HL-60/S4 treated with phorbol 12-myristate 13-acetate at 8.2 ng/mL for 4 days and 3 days (cell line): Measurements from ENCODE around the gene AHDC1.

Experiments
- in situ Hi-C: fragments of 300-500 bp; cut with MboI; formaldehyde crosslinking; loops from 2 replicates; pipeline ENCODE4 v1.15.0; 2022; ENCODE audit warnings: low sequenced_read_pairs

AHDC1 gene

DNA sequence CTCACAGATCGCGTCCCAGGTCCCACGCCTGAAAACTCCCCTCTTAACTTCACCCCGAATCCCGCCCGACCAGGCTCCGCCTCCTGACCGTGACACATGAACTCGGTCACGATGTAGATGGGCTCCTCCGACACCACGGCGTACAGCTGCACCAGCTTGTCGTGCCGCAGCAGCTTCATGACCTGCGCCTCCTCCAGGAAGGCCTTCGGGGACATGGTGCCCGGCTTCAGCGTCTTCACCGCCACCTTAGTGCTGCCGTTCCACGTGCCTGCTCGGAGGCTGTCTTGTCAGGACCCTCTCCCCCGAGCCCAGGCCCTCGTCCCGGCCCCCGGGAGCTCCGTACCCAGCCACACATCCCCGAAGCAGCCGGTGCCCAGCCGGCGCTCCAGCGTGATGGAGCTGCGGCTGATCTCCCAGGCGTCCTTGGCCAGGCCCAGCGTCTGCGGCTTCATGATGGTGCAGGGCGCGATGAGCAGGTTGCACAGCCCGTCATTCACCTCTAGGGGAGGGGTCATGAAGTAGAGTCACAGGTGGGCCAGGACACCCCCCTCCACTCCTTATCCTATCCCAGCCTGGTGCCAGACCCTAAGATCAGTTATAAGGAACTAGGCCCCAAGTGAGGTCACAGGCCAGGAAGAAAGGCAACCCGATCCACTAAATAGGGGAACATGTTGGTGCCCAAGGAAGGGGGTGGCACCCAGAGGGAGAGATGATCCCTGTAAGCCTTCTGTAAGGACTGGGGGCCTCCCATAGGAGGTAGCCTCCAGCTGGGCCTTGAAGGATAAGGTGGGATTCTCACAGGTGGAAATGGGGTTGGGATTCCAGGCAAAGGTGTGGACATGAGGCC is 11.6 kb upstream of the AHDC1 start:
- in situ Hi-C loops, result no loop called here

GRCh38 chr1:27614625-27615344 is 10.8 kb upstream of the AHDC1 start:
- in situ Hi-C loops, result no loop called here

DNA sequence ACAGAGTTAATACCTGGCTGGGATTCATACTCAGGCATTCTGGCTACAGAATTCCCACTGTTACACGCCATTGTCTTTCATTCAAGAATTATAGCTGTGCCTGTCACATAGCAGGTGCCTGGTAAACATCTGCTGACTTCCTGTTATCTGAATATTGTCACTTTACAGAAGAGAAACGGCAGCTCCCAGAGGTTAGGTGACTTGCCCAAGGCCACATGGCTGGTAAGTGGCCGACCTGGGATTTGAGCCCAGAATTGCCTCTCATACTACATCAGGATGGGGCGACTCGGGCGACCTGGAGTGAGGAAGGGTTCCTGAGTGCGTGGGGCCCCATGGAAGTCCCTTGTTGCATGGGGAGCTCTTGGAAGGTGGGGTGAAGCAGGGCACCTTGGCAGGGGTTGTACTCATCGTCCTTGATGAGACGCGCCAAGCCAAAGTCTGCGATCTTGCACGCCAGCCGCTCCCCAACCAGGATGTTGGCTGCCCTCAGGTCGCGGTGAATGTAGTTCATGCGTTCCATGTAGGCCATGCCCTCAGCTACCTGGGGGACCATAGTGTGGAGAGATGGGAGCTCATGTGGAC is 10.2 kb upstream of the AHDC1 start:
- in situ Hi-C loops, result no loop called here

GRCh38 chr1:27612718-27613117 is 8.8 kb upstream of the AHDC1 start:
- in situ Hi-C loops, result no loop called here

- in situ Hi-C loops, result no loop called here
These were observed 7.5 kb upstream of the AHDC1 start for GRCh38 chr1:27611450-27611849.

- in situ Hi-C loops, result loop anchor here (5.0 kb wide), 1 partner anchor 53 kb away; no protein-coding TSS in a partner anchor
These were observed 5.8 kb upstream of the AHDC1 start for GRCh38 chr1:27609618-27610240.

GRCh38 chr1:27609210-27609555 is 5.2 kb upstream of the AHDC1 start:
- in situ Hi-C loops, result loop anchor here (5.0 kb wide), 1 partner anchor 53 kb away; no protein-coding TSS in a partner anchor

DNA sequence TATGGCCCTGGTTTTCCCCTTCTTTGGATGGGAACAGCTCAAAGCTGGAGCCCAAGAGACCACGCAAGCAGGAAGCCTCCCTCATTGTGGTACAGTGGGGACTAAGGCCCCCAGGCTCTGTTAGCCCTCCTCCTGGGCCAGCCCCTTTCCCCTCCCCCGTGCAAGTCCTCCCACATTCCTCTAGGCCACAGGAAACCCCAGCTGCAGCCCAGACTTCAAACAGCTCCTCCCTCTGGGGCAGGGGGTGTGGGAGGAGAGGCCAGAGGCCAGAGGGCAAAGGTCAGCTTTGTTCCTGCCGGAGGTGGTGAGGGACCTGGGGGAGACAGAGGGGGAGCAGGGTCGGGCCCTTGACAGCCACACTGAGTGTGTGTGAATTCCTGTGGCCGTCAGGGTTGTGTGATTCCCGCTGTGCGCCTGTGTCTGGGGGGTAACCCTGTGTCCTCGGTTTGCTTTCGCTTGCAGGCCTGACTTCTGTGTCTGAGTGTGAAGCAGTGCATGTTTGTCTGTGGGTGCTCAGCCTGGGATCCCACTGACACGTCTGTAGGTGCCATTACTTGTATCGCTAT is 3.4 kb upstream of the AHDC1 start:
- in situ Hi-C loops, result loop anchor here (5.0 kb wide), 1 partner anchor 55 kb away; no protein-coding TSS in a partner anchor

DNA sequence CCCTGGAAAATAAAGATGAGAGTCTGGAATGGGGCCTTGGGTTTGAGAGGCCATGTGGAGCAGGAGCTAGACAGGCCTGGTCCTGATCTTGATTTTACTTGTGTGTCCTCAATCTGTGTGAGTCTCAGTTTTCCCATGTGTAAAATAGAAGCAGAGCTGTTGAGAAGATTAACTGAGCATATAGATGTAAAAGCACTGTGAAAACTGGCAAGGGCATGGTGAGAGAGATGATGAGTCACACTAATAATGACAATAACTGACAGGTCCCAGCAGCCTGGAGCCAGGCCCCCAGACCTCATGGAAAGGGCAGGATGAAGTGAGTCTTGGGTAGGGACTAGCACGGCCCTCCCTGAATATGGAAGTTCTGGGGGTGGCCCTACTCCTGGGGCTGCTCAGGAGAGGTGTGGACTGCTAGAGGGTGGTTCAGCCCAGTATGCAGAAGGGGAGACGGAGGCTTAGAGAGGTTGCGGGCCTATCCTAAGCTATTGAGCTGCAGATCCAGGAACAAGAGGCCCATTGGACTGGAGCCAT is 2.8 kb upstream of the AHDC1 start:
- in situ Hi-C loops, result loop anchor here (5.0 kb wide), 1 partner anchor 56 kb away; no protein-coding TSS in a partner anchor

DNA sequence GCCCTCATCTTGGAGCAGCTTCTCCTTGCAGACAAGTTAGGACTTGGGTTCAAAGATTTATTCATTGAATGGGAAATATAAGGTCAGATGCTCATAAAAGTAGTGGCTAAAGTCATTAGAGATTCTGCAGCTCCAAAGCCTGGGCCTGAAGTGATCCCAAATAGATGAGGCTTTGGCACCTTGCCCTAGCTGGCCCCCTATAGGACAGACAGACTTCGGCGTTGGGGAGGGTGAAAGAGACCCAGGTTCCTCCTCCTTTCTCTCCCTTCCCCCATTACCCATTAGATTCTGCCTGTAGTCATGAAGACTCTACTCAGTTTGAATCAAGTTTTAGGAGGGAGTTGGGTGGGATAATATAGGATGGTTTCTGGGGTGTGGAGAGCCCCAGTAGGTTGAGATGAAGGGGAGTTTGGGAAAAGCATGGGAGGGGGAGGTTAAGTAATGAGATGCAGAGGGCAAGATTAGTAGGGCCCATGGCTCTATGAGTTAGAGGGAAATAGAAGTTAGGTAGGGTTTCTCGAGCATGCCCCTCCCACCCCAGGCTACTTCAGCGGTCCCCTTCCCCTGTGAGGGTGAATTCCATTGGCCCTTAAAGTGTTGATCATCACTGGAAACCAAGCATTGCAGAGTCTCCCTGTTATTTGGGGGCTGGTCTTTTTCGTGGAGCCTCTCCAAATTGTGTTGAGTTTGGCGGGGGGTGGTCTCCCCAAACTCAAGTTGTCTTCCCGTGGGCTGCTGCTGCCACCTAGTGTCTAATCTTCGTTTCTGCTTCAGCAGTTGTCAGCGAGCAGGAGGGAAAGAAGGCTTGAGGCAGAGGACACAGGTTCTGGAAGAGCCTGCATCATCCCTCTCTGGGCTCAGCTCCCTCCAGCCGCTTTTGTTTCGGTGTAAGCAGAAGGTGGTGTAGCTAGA is 2.1 kb upstream of the AHDC1 start:
- in situ Hi-C loops, result loop anchor here (5.0 kb wide), 1 partner anchor 56 kb away; no protein-coding TSS in a partner anchor

DNA sequence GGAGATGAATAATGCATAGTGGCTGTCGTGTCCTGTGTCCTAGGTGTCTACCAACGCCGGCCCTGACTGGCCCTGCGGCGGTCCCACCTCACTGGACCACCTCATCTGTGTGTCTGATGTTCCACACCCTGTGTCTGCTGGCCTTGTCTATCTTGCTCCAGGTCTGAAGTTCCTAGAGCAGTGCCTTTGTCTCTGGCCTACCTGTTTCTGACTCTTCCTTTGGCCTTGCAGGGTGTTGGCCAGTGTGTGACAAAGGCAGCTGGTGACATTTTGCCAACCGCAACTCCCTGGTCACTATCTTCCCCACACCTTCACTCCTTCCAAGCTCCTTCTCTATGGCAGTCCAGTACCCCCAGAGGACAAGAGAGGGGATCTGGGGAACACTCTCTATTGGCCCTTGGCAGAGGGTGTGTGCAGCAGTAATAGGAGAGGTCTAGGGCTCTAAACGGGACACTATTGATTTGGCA is 1.4 kb upstream of the AHDC1 start:
- in situ Hi-C loops, result loop anchor here (5.0 kb wide), 1 partner anchor 57 kb away; no protein-coding TSS in a partner anchor

GRCh38 chr1:27604579-27605299 is 795 bp upstream of the AHDC1 start:
- in situ Hi-C loops, result loop anchor here (5.0 kb wide), 1 partner anchor 58 kb away; no protein-coding TSS in a partner anchor

DNA sequence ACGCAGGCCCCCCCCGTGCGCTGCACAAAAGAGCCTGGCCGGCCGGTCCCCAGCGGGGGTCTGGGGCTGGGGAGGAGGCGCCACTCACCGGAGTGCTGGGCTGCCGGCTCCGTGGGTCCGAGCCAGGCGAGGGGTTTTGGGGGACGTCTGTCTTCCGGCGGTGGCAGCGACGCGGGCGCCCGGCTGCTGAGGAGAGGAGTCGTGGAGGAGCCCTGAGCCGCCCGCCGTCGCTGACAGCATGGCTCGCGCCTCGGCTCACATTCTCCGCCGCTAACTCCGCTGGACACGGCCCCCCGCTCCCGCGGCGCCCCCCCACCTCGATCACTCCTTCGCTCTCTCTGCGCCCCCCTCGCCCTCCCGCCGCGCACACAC is 649 bp downstream of the AHDC1 start:
- in situ Hi-C loops, result no loop called here

DNA sequence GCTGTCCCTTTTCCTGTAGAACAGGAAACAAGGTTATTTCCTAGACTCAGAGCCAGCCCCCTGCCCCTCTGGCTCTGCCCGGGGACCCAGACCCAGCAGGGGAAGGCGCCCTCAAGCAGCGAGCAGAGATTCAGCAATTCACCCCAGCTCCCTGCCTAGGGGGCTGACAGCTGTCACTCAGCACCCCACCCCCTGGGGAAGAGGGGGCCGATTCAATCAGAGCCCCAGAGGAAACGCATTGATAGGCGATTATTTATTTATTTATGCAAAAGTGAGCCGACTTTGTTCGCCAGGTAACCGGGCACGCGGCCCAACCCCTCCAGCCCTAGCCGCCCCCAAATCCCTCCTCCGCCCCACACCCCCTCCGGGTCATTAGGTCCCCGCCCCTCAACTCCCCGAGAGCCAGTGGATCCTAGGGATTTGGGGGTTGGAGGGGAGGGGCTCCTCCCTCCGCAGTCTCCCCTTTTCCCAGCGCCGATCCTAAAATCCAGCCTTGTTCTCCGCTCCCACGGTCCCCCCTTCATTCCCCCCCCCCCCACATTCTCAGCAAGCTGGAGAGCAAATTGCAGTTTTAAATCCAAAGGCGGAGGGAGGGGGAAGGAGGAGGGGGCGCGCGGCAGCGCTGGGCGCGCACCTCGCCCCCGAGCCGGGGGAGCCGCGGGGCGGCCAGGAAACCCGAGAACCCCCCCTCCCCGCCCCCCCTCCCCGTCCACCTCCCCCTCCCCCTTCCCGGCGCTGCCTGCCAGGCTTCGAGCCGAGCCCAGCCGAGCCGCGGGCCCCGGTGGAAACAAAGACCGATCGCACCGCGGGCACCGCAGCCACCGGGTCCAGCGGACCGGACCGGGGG is 1.3 kb downstream of the AHDC1 start:
- in situ Hi-C loops, result no loop called here

GRCh38 chr1:27601771-27602461 is 2.0 kb downstream of the AHDC1 start:
- in situ Hi-C loops, result no loop called here

- in situ Hi-C loops, result no loop called here
These were observed 2.6 kb downstream of the AHDC1 start for GRCh38 chr1:27601321-27601770.
